H9 (cell line): Measurements from ENCODE around the gene KRT80. TPM values are rescaled to one million over a fixed set of nuclear protein-coding genes. Genes with fewer than 3 reads are reported as not detected.
A peak's percentile ranks its signal among the peaks of the same experiment; 100 is the strongest.

ENCODE experiments used
- DNase-seq: peaks from one replicate; pipeline ENCODE4 v3.0.0-alpha.2; 2017
- H2AFZ ChIP-seq: one replicate; pipeline ENCODE4 v1.6.1; 2013; ENCODE audit warnings: mild to moderate bottlenecking, low read length, control low read depth, moderate library complexity
- H2AK5ac ChIP-seq: 2 replicates; pipeline ENCODE4 v1.6.1; 2013; ENCODE audit warnings: low read length, control low read depth, mixed read lengths; ENCODE audit not compliant: insufficient read length
- H2BK120ac ChIP-seq: one replicate; pipeline ENCODE4 v1.6.1; 2013; ENCODE audit warnings: low read depth, mild to moderate bottlenecking, low read length, control low read depth, inconsistent platforms; ENCODE audit not compliant: poor library complexity, severe bottlenecking
- H2BK12ac ChIP-seq: 2 replicates; pipeline ENCODE4 v1.6.1; 2013; ENCODE audit warnings: low read length, control low read depth, mixed read lengths, low read depth; ENCODE audit not compliant: insufficient read length
- H2BK15ac ChIP-seq: 2 replicates; pipeline ENCODE4 v1.6.1; 2013; ENCODE audit warnings: low read depth, low read length, control low read depth
- H2BK20ac ChIP-seq: one replicate; pipeline ENCODE4 v1.6.1; 2013; ENCODE audit warnings: low read depth, mild to moderate bottlenecking, low read length, control low read depth, inconsistent platforms; ENCODE audit not compliant: poor library complexity, severe bottlenecking
- H2BK5ac ChIP-seq: 2 replicates; pipeline ENCODE4 v1.6.1; 2013; ENCODE audit warnings: low read length, control low read depth, mixed read lengths; ENCODE audit not compliant: insufficient read length
- H3K14ac ChIP-seq: 2 replicates; pipeline ENCODE4 v1.6.1; 2013; ENCODE audit warnings: low read length, control low read depth; ENCODE audit not compliant: insufficient read depth
- H3K18ac ChIP-seq: 2 replicates; pipeline ENCODE4 v1.6.1; 2013; ENCODE audit warnings: low read depth, mild to moderate bottlenecking, mixed read lengths, low read length, control low read depth; ENCODE audit not compliant: insufficient read length
- H3K23ac ChIP-seq: 2 replicates; pipeline ENCODE4 v1.6.1; 2013; ENCODE audit warnings: low read length, control low read depth, mixed read lengths, low read depth; ENCODE audit not compliant: insufficient read length
- H3K23me2 ChIP-seq: 2 replicates; pipeline ENCODE4 v1.6.1; 2013; ENCODE audit warnings: low read depth, mild to moderate bottlenecking, mixed read lengths, low read length, control low read depth; ENCODE audit not compliant: insufficient read length, poor library complexity, severe bottlenecking
- H3K27ac ChIP-seq: 2 replicates; pipeline ENCODE4 v1.5.1; 2013; ENCODE audit warnings: low read length, control low read depth, mixed read lengths, low read depth; ENCODE audit not compliant: insufficient read length
- H3K27me3 ChIP-seq: 2 replicates; pipeline ENCODE4 v1.6.1; 2013; ENCODE audit warnings: low read length, control low read depth, inconsistent platforms; ENCODE audit not compliant: insufficient read depth
- H3K4ac ChIP-seq: 2 replicates; pipeline ENCODE4 v1.6.1; 2013; ENCODE audit warnings: low read depth, mild to moderate bottlenecking, control low read depth, inconsistent platforms, low read length, moderate library complexity
- H3K4me1 ChIP-seq: 2 replicates; pipeline ENCODE4 v1.6.1; 2013; ENCODE audit warnings: low read length, control low read depth, inconsistent platforms; ENCODE audit not compliant: insufficient read depth
- H3K4me2 ChIP-seq: 2 replicates; pipeline ENCODE4 v1.6.1; 2013; ENCODE audit warnings: low read length, control low read depth, mixed read lengths; ENCODE audit not compliant: insufficient read length, insufficient read depth
- H3K56ac ChIP-seq: 2 replicates; pipeline ENCODE4 v1.6.1; 2013; ENCODE audit warnings: low read depth, mild to moderate bottlenecking, mixed read lengths, low read length, control low read depth; ENCODE audit not compliant: insufficient read length
- H3K79me1 ChIP-seq: 2 replicates; pipeline ENCODE4 v1.6.1; 2013; ENCODE audit warnings: low read depth, mild to moderate bottlenecking, moderate library complexity, low read length, control low read depth, inconsistent platforms; ENCODE audit not compliant: insufficient read depth, poor library complexity, severe bottlenecking
- H3K79me2 ChIP-seq: 2 replicates; pipeline ENCODE4 v1.6.1; 2013; ENCODE audit warnings: low read length, control low read depth, inconsistent platforms; ENCODE audit not compliant: insufficient read depth
- H3K9ac ChIP-seq: 2 replicates; pipeline ENCODE4 v1.6.1; 2013; ENCODE audit warnings: low read length, control low read depth, mixed read lengths; ENCODE audit not compliant: insufficient read length; ENCODE audit errors: extremely low read depth
- H3K9me3 ChIP-seq: one replicate; pipeline ENCODE4 v1.6.1; 2013; ENCODE audit warnings: low read depth, low read length, inconsistent platforms; ENCODE audit not compliant: control insufficient read depth
- H3T11ph ChIP-seq: one replicate; pipeline ENCODE4 v1.6.1; 2013; ENCODE audit warnings: mild to moderate bottlenecking, low read length, control low read depth, inconsistent platforms
- H4K20me1 ChIP-seq: one replicate; pipeline ENCODE4 v1.6.1; 2013; ENCODE audit not compliant: control insufficient read depth, insufficient read length, insufficient read depth
- H4K5ac ChIP-seq: 2 replicates; pipeline ENCODE4 v1.6.1; 2013; ENCODE audit warnings: low read depth, mild to moderate bottlenecking, mixed read lengths, low read length, control low read depth; ENCODE audit not compliant: insufficient read length
- H4K8ac ChIP-seq: replicated peaks from 2 replicates; pipeline ENCODE4 v1.6.1; 2013; ENCODE audit warnings: low read length, control low read depth, mixed read lengths, low read depth; ENCODE audit not compliant: insufficient read length
- H4K91ac ChIP-seq: 2 replicates; pipeline ENCODE4 v1.6.1; 2013; ENCODE audit warnings: low read depth, mild to moderate bottlenecking, moderate library complexity, mixed read lengths, low read length, control low read depth; ENCODE audit not compliant: insufficient read length
- H3K27ac Mint-ChIP-seq, 3 experiments: 2 replicates in 2 of 3; 3 replicates in 1 of 3; pipeline ENCODE4 v1.8.0; 2020 to 2021; ENCODE audit warnings: mixed read lengths in 3 of 3, mild to moderate bottlenecking in 1 of 3, moderate library complexity in 1 of 3
- H3K27me3 Mint-ChIP-seq: 2 replicates; pipeline ENCODE4 v1.8.0; 2021; ENCODE audit warnings: low read depth, mild to moderate bottlenecking, moderate library complexity, mixed read lengths
- H3K36me3 Mint-ChIP-seq, 3 experiments: 2 replicates in 2 of 3; 3 replicates in 1 of 3; pipeline ENCODE4 v1.8.0; 2020 to 2021; ENCODE audit warnings: low read depth in 3 of 3, mixed read lengths in 3 of 3; ENCODE audit not compliant: insufficient read depth in 1 of 3
- H3K4me1 Mint-ChIP-seq, 2 experiments: 2 replicates each; pipeline ENCODE4 v1.8.0; 2020; ENCODE audit warnings: mixed read lengths in 2 of 2
- H3K4me3 Mint-ChIP-seq, 2 experiments: 2 replicates in 1 of 2; 3 replicates in 1 of 2; pipeline ENCODE4 v1.8.0; 2020 to 2021; ENCODE audit warnings: mild to moderate bottlenecking in 2 of 2, mixed read lengths in 2 of 2, moderate library complexity in 1 of 2
- H3K9me3 Mint-ChIP-seq, 2 experiments: 2 replicates in 1 of 2; 3 replicates in 1 of 2; pipeline ENCODE4 v1.8.0; 2020; ENCODE audit warnings: mild to moderate bottlenecking in 2 of 2, mixed read lengths in 2 of 2, moderate library complexity in 1 of 2
- WGBS: extraction: QIAGEN DNeasy Blood & Tissue Kit; methylation state at CpG from one replicate; pipeline ENCODE4 v1.1.7; 2013; ENCODE audit warnings: missing lambda C conversion rate, low lambda C conversion rate, mixed read lengths; ENCODE audit not compliant: insufficient read length; ENCODE audit errors: extremely low coverage; 5-methylcytosine and 5-hydroxymethylcytosine counted together
- total RNA-seq: library from RNA; stranded (reverse); gene quantifications from 2 replicates; pipeline ENCODE4 v1.2.1, GENCODE V29; 2021
- TF ChIP-seq, protein P1 (sequence below): fragments of 200-600 bp; sonication (generic); conservative IDR thresholded peaks from 3 replicates; pipeline ENCODE4 v1.8.0; 2021; ENCODE audit warnings: antibody characterized with exemption, mild to moderate bottlenecking

KRT80 gene
- total RNA-seq, 1 experiment from 2014 or later = not detected

DNA sequence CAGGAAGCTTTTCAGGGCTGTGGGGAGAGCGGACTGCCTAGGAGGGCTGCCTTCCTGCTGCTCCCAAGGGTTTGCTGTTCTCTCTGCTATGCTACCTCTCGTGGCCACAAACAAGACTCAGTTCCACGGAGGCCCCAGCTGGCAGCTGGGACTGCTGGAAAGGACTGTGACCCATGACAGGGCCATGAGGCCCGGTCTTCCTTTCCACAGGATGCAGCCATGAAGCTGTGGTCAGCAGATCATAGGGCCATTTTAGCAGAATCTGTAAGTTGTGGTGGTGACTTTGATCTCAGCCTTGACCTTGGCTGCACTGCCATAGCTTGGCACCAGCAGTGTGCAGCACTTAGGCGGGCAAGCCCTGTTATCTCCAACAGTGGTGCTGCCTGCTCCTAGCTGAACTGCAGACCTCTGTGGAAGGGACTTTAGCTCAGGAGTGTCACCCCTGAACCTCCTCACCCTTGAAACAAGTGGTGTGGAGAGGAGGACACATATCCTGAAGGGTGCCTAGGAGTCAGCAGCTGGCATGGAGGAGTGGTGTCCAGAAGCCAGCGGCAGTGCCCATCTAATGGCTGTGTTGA, 12.3 kb downstream of the KRT80 start:
- Histone ChIP-seq H2AK5ac (no peak overlapping the region), H3K27ac (no peak overlapping the region), H3K9ac (no peak overlapping the region), H2BK120ac (no peak overlapping the region), H2AFZ (no peak overlapping the region), H3T11ph (no peak overlapping the region), H3K4me1 (peaks cover 2% of the 10 kb centered on the region; the same call in 1 of the 2 replicates), H3K23me2 (no peaks in the 10 kb centered on the region), H3K9me3 (no peaks in the 10 kb centered on the region), H3K56ac (no peak overlapping the region), H3K23ac (no peak overlapping the region), H3K79me2 (no peaks in the 10 kb centered on the region), H2BK15ac (no peak overlapping the region), H2BK20ac (no peak overlapping the region), H4K8ac (no peak overlapping the region), H2BK5ac (no peak overlapping the region), H4K20me1 (no peaks in the 10 kb centered on the region), H3K18ac (no peak overlapping the region), H4K91ac (no peak overlapping the region), H3K4me2 (no peak overlapping the region), H3K27me3 (no peaks in the 10 kb centered on the region), H4K5ac (no peak overlapping the region), H3K14ac (no peak overlapping the region), H3K4ac (no peak overlapping the region), H3K79me1 (no peaks in the 10 kb centered on the region), H2BK12ac (no peak overlapping the region)
- no peaks in the 10 kb centered on the region for H3K36me3 Mint-ChIP-seq
- WGBS = no CpG with 5 or more reads among the region's 6 CpGs
- H3K4me3 Mint-ChIP-seq = no peak overlapping the region
- peaks cover 38 to 46% of the 10 kb centered on the region in 2 experiments for H3K4me1 Mint-ChIP-seq
- TF ChIP-seq, protein P1, sequence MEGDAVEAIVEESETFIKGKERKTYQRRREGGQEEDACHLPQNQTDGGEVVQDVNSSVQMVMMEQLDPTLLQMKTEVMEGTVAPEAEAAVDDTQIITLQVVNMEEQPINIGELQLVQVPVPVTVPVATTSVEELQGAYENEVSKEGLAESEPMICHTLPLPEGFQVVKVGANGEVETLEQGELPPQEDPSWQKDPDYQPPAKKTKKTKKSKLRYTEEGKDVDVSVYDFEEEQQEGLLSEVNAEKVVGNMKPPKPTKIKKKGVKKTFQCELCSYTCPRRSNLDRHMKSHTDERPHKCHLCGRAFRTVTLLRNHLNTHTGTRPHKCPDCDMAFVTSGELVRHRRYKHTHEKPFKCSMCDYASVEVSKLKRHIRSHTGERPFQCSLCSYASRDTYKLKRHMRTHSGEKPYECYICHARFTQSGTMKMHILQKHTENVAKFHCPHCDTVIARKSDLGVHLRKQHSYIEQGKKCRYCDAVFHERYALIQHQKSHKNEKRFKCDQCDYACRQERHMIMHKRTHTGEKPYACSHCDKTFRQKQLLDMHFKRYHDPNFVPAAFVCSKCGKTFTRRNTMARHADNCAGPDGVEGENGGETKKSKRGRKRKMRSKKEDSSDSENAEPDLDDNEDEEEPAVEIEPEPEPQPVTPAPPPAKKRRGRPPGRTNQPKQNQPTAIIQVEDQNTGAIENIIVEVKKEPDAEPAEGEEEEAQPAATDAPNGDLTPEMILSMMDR = no peak
- H3K27me3 Mint-ChIP-seq = peaks cover 13% of the 10 kb centered on the region
- H3K27ac Mint-ChIP-seq = 0 out of 7 replicates have a peak overlapping the region, but pooled peaks of 1 of the 3 experiments have one; percentile 31
- DNase-seq = no peak
- H3K9me3 Mint-ChIP-seq = no peaks in the 10 kb centered on the region; a peak in 1 of 5 replicates
